NCI-H2227 (cell line): ENCODE data around the gene FOXN3.

ENCODE experiments used
- DNase-seq: peaks from one replicate; lab custom pipeline; 2025; ENCODE audit not compliant: unreplicated experiment; lab: John Stamatoyannopoulos, UW

Gene FOXN3

GRCh38 chr14:89384023-89384422 is 33.0 kb downstream of the FOXN3 start:
- no peak for DNase-seq

- no peak for DNase-seq
These were observed 33.9 kb downstream of the FOXN3 start for GRCh38 chr14:89382901-89383845.

- no peak for DNase-seq
These were observed 34.5 kb downstream of the FOXN3 start for GRCh38 chr14:89382487-89382886.

- no peak for DNase-seq
These were observed 36.9 kb downstream of the FOXN3 start for GRCh38 chr14:89379891-89380820.

GRCh38 chr14:89379006-89379405 is 38.0 kb downstream of the FOXN3 start:
- DNase-seq: no peak

- no peak for DNase-seq
These were observed 38.9 kb downstream of the FOXN3 start for GRCh38 chr14:89378119-89378518.

GRCh38 chr14:89377544-89377943 is 39.5 kb downstream of the FOXN3 start:
- DNase-seq: no peak

GRCh38 chr14:89374908-89375307 is 42.1 kb downstream of the FOXN3 start:
- no peak for DNase-seq

- no peak for DNase-seq
These were observed 43.8 kb downstream of the FOXN3 start for GRCh38 chr14:89373185-89373584.

- DNase-seq: no peak
These were observed 44.5 kb downstream of the FOXN3 start for GRCh38 chr14:89372512-89372883.

GRCh38 chr14:89371585-89372511 is 45.2 kb downstream of the FOXN3 start:
- no peak for DNase-seq

- DNase-seq: no peak
These were observed 46.3 kb downstream of the FOXN3 start for GRCh38 chr14:89370781-89371180.

- DNase-seq: no peak
These were observed 46.7 kb downstream of the FOXN3 start for GRCh38 chr14:89370381-89370780.

GRCh38 chr14:89369656-89370055 is 47.4 kb downstream of the FOXN3 start:
- DNase-seq: no peak

GRCh38 chr14:89368490-89369477 is 48.2 kb downstream of the FOXN3 start:
- DNase-seq: no peak

- no peak for DNase-seq
These were observed 49.3 kb downstream of the FOXN3 start for GRCh38 chr14:89367779-89368120.

- no peak for DNase-seq
These were observed 49.9 kb downstream of the FOXN3 start for GRCh38 chr14:89366864-89367778.

GRCh38 chr14:89365061-89365801 is 51.8 kb downstream of the FOXN3 start:
- DNase-seq: no peak
